SW480 (cell line): ENCODE measurements around the gene POLE.

Experiments
- DNase-seq: peaks from one replicate; pipeline ENCODE4 v3.0.0-alpha.2; 2016; ENCODE audit warnings: low spot score

Gene POLE

GRCh38 chr12:132632521-132633228 lies 54.5 kb downstream of the POLE start:
- DNase-seq, result no peak

- DNase-seq, result no peak
Observed at GRCh38 chr12:132631666-132632065, 55.5 kb downstream of the POLE start.

DNA sequence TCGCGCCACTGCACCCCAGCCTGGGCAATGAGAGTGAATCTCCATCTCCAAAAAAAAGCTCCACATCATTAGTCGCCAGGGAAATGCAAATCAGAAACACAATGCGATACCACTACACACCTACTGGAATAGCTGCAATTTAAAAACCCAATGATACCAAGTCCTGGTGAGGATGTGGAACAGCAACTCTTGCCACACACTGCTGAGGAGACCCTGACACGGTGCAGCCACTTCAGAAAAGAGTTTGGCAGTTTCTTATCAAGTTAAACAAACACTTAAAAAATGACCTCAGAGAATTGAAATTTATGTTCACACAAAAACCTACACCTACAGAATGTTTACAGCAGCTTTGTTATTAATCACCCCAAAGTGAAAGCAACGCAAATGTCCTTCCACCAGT lies 56.5 kb downstream of the POLE start:
- DNase-seq, result no peak

GRCh38 chr12:132629330-132629729 lies 57.8 kb downstream of the POLE start:
- no peak for DNase-seq

DNA sequence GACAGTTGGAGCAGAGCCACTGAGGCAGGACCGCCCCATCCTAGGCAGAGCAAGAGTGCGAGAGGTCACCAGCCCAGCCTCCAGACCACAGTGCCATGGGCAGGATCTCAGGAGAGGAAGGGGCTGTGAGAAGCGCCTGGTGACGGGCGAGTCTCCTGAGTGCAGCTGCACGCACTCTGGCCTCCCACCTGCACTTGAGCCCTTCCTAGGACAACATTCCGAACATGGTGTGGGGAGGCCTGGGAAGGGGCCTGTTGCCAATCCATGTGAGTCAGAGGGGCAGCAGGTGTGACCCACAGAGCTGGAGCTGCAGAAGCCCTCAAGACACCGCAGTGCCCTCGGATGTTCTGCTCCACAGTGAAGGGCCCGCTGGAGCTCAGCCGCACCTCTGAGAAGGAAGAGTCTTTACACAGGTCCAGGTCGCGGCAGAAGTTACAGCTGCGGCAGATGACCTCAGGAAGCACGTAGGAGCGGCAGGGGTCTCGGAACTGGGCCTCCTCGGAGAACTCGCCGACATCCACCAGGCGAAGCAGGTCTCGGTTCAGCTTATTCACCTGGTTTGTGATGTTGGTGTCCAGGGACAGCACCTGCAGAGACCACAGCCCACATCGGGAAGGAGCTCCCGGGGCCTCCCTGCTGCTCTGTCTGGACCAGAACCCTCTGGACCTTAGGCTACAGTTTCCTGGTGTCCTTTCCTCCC lies 61.3 kb downstream of the POLE start:
- DNase-seq, result no peak

GRCh38 chr12:132624910-132625630 lies 62.1 kb downstream of the POLE start:
- DNase-seq, result no peak

- DNase-seq, result no peak
Observed at GRCh38 chr12:132624186-132624855, 62.8 kb downstream of the POLE start.

GRCh38 chr12:132623072-132623869 lies 63.9 kb downstream of the POLE start:
- DNase-seq, result no peak

DNA sequence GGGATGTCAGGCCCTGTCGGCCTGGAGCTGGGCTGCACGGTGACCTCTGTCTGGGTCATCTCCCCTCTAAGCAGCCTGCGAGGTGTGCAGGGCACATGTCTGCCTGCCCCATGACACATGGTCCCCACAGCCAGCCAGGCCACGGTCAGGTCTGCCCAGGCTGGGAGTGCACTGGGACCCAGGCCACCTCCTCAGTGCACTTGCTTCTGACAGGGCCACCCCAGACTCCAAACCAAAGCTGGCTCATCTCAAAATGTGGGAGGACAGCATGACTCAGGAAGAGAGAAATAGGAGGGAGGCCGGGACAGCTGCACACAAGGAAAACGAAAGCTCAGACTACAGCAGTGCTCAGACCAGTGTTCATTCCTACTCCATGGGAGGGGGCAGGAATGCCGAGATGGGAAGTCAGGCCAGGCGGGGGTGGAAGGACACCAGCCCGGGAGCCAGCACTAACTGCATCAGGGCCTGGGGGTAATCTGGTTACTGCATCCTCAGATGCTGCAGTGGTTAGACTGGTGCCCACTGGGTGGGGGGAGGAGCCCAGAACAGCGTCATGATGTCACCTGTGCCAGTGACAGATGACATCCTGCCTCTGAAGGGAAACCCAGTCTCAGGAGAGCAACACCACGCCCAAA lies 64.6 kb downstream of the POLE start:
- DNase-seq, result peak; percentile 8

DNA sequence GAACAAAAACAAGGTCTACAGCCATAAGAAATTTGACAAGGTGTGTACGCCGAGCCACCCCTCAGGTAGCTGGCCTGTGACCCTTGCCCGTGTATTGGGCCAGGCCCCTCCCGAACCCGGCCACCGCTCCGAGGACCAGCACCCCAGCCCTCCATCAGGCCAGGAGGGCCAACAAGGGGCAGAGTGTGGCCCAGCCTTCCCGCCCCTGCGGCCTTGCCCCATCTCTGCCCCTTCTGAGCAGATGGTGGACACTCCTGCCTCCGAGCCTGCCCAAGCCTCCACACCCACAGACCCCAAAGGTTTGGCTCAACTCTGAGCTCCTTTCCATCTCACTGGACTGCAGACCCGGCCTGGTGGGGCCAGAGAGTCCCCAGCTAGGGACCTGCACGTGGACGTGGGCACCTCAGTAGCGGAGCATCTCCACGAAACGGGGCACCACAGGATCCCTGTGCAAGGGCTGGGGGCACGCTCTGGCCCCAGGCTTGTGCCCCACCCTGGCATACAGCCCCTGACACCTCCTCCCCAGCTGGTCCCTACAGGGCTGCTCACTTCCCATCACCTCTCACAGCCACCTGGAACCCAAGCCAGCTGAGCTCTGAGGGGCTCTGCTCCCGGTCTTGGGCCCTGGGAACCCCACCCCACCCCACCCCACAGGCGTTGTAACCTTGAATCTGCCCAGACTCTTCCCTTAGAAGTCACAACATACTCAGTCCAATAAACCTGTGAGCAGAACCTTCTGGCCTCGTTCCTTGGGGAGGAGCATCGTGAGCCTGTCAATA lies 65.3 kb downstream of the POLE start:
- DNase-seq, result no peak

DNA sequence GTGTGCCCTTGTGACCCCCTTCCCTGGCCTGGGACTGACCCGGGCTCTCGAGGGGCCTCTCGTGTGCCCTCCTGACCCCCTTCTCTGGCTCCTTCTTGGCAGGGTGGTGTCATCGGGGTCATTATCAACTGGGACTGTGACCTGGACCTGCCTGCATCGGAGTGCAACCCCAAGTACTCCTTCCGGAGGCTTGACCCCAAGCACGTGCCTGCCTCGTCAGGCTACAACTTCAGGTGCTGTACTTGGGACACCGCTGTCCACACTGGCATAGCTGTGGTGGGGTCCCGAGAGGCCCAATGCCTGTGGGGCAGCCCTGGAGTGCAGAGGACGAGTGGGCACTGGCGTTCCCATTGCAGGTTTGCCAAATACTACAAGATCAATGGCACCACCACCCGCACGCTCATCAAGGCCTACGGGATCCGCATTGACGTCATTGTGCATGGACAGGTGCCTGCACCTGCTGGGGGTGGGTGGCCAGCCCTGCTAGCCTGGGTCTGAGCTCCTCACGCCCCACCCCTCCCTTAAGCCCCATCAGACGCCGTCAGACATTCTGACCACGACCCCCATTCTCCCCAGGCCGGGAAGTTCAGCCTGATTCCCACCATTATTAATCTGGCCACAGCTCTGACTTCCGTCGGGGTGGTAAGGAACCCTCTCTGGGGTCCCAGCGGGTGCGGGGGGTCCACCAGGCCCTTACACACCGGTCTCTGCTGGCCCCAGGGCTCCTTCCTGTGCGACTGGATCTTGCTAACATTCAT lies 66.1 kb downstream of the POLE start:
- no peak for DNase-seq

GRCh38 chr12:132620113-132620898 lies 66.8 kb downstream of the POLE start:
- DNase-seq, result no peak

GRCh38 chr12:132619386-132620112 lies 67.6 kb downstream of the POLE start:
- DNase-seq, result no peak

DNA sequence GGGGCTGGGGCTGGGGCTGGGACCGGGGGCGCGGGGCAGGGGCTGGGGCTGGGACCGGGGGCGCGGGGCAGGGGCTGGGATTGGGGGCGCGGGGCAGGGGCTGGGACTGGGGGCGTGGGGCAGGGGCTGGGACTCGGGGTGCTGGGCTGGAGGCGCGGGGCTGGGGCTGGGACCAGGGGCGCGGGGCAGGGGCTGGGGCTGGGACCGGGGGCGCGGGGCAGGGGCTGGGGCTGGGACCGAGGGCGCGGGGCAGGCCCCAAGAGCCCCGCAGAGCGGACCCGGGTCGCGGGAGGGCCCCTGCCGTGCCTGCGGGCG lies 68.1 kb downstream of the POLE start:
- DNase-seq, result no peak

DNA sequence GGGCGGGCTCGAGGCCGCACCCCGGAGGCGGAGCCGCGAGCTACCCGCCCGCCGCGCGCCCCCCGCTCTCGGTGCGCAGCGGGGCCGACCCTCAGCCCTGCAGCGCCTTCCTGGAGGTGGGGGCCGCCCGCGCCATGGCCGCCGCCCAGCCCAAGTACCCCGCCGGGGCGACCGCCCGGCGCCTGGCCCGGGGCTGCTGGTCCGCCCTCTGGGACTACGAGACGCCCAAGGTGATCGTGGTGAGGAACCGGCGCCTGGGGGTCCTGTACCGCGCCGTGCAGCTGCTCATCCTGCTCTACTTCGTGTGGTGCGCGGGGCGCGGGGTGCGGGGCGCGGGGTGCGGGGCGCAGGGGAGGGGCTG lies 68.5 kb downstream of the POLE start, which contains the start of gene P2RX2:
TSS of gene P2RX2 (plus strand) at position 94 of the 361 bp plus-strand sequence. CDS start at position 135, 41 bp downstream.
- no peak for DNase-seq

- DNase-seq, result no peak
Observed at GRCh38 chr12:132617822-132618682, 69.1 kb downstream of the POLE start.

- DNase-seq, result no peak
Observed at GRCh38 chr12:132617135-132617701, 69.9 kb downstream of the POLE start.
